Measurements from ENCODE around the gene CACNA1S. TPM values are rescaled to one million over a fixed set of nuclear protein-coding genes. Genes with fewer than 3 reads are reported as not detected.

CACNA1S gene
- total and polyA plus RNA-seq, 2 of the 8 experiments (the other 6 are each of a cell fraction or from before 2014, with no cell fraction given), result 0.06 TPM; not detected in 1

DNA sequence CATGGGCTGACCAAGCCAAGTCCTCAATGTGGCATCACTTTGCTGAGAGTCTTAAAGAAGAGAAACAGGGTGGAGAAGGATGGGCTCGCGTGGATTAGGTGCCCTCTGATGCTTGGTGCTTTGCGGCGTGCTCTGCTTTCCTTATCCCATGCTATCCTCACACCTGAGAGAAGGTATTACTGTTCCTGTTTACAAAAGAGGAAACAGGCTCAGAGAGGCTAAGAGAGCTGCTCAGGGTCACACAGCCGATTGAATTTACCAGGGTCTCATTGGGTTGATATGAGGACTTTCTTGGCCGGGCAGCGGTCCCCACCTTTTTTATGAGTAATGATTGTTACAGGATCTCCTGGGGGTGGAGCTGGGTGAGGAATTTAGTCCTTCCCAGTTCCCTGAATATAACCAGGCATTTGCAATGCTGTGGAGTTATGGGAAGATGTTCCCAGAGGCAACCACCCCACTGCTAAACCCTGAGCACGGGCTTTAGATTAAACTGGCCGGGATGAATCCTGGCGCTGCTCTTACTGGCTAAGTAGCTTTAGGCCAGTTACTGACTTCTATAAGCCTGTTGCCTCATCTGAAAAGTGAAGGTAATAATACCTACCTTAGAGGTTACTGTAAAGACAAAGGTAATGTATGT lies 10.2 kb upstream of the CACNA1S start:
- POLR2A ChIA-PET (ENCODE audit: partially characterized antibody), result interaction anchor here (1.3 kb wide), 1 partner anchor 20 kb away, joined by 4 read pairs; no protein-coding TSS in a partner anchor
- no peak overlapping the region for H2BK20ac ChIP-seq (ENCODE audit: low read length)
- H3K27me3 ChIP-seq (replicated peaks in 1 of 4; ENCODE audit: control insufficient read depth in 3 of 4, extremely low read depth in 1 of 4, insufficient read depth in 3 of 4, low read length in 3 of 4), result no peaks in the 10 kb centered on the region; a peak in 1 of 7 replicates
- no peak overlapping the region for H3K4me3 ChIP-seq (ENCODE audit: extremely low read depth in 1 of 4, insufficient read depth in 2 of 4, low read depth in 3 of 4, low read length in 4 of 4)
- H2AFZ ChIP-seq (ENCODE audit: low read length), result no peak overlapping the region
- H3K23ac ChIP-seq (ENCODE audit: insufficient read length), result no peak overlapping the region
- H3K79me1 ChIP-seq (ENCODE audit: low read depth, low read length), result no peaks in the 10 kb centered on the region
- no peak overlapping the region for H2BK5ac ChIP-seq (ENCODE audit: low read depth, low read length)
- H3K27ac ChIP-seq (ENCODE audit: low read depth, low read length), result no peak overlapping the region
- H4K8ac ChIP-seq (ENCODE audit: extremely low read depth, insufficient read depth, low read length), result no peak overlapping the region
- no peak overlapping the region for H2BK12ac ChIP-seq (ENCODE audit: low read depth, low read length)
- no peak overlapping the region for H3K4me2 ChIP-seq (ENCODE audit: insufficient read depth in 1 of 2, low read depth in 2 of 2, low read length in 2 of 2)
- H2BK120ac ChIP-seq (replicated peaks; ENCODE audit: low read depth, low read length), result no peak overlapping the region
- H3K23me2 ChIP-seq (ENCODE audit: low read depth, low read length), result no peaks in the 10 kb centered on the region
- H3K14ac ChIP-seq (ENCODE audit: insufficient read length), result no peak overlapping the region
- H3K4ac ChIP-seq (replicated peaks; ENCODE audit: insufficient read length, low read depth, low read length), result no peak overlapping the region
- TF ChIP-seq KDM1A (IDR thresholded peaks at IDR 0.05; ENCODE audit: borderline replicate concordance, low read length), result peak; percentile 31; the same call in 1 of the 2 replicates
- TF ChIP-seq ASH2L (IDR thresholded peaks at IDR 0.05; ENCODE audit: low read length), result no peak
- TF ChIP-seq RBBP5 (IDR thresholded peaks at IDR 0.05; ENCODE audit: borderline replicate concordance, low read depth, low read length), result no peak
- no peak for TF ChIP-seq SIX5 (IDR thresholded peaks at IDR 0.05; ENCODE audit: low read depth, low read length)
- no peak for TF ChIP-seq CBX8 (IDR thresholded peaks at IDR 0.05; ENCODE audit: borderline replicate concordance, low read depth, low read length)
- WGBS, 2 experiments (ENCODE audit: extremely low coverage in 1 of 2, insufficient coverage in 1 of 2, insufficient read length in 1 of 2, insufficient replicate concordance in 2 of 2, low coverage in 1 of 2, low lambda C conversion rate in 2 of 2, missing lambda C conversion rate in 1 of 2), result 88% methylated on average over 10 of the region's 10 CpGs; no CpG with 5 or more reads in 1 of the 2 experiments
- no peak overlapping the region for H2BK15ac ChIP-seq (ENCODE audit: low read length)
- no peak overlapping the region for H4K91ac ChIP-seq (replicated peaks; ENCODE audit: insufficient read length, low read length)
- H4K5ac ChIP-seq (ENCODE audit: insufficient read length, low read depth, low read length), result no peak overlapping the region
- no peaks in the 10 kb centered on the region for H3K79me2 ChIP-seq (ENCODE audit: control insufficient read depth in 1 of 2, insufficient read depth in 2 of 2, low read length in 2 of 2)
- H3K36me3 ChIP-seq (ENCODE audit: control insufficient read depth in 2 of 4, insufficient read depth in 4 of 4, low read length in 3 of 4), result no peaks in the 10 kb centered on the region
- H3K56ac ChIP-seq (replicated peaks; ENCODE audit: insufficient read length, low read depth, low read length), result no peak overlapping the region
- H3K9ac ChIP-seq (replicated peaks in 1 of 4; ENCODE audit: extremely low read depth in 1 of 4, low read depth in 3 of 4, low read length in 3 of 4), result no peak overlapping the region
- H3K9me3 ChIP-seq (ENCODE audit: insufficient read depth in 2 of 2, low read depth in 1 of 2, low read length in 1 of 2), result no peaks in the 10 kb centered on the region
- FAIRE-seq (no peak), DNase-seq (ENCODE audit: low read depth in 1 of 2, low spot score in 2 of 2) (no peak)
- H3K4me1 ChIP-seq (replicated peaks in 1 of 4; ENCODE audit: control insufficient read depth in 3 of 4, insufficient read depth in 4 of 4, low read length in 3 of 4), result peaks cover 5 to 8% (median 7%) of the 10 kb centered on the region in 4 experiments
- no peak overlapping the region for H3K18ac ChIP-seq (ENCODE audit: extremely low read depth, low read length)
- H2AK5ac ChIP-seq (ENCODE audit: low read depth, low read length), result no peak overlapping the region
- H4K20me1 ChIP-seq (replicated peaks in 1 of 2; ENCODE audit: control insufficient read depth in 1 of 2, insufficient read depth in 2 of 2, low read length in 2 of 2), result no peaks in the 10 kb centered on the region
- CTCF ChIA-PET (ENCODE audit: partially characterized antibody), result interaction anchor here (0.9 to 16.3 kb wide), 9 partner anchors 8 to 143 kb away, joined by 3 to 343 read pairs (median 5); no protein-coding TSS in a partner anchor

Measured in H1 (cell line).